A549 treated with dexamethasone at 1 μM for 4 hours (cell line): ENCODE results near the gene NAALADL2. TPM values are rescaled to one million over a fixed set of nuclear protein-coding genes. Genes with fewer than 3 reads are reported as not detected.

ENCODE experiments used
- total RNA-seq: library from RNA; stranded (reverse); fragments of 200-300 nt; extraction: Qiagen RNA extraction; gene quantifications from 5 replicates; pipeline ENCODE4 v1.2.3, GENCODE V29; 2022

NAALADL2 gene
- 0.18 to 0.22 TPM in 2 of 5 replicates, not detected in the others for total RNA-seq

GRCh38 chr3:174859114-174859735 is at the start of gene NAALADL2:
NAALADL2 (plus strand) TSS chr3:174859334.

